HG03442 (cell line): Measurements from ENCODE around the gene GAGE12J.
"Not testable (repeated sequence)": the region's sequence is repeated elsewhere in the genome, so short reads cannot be mapped to it uniquely, and the experiment has no call there.

Experiments
- ATAC-seq: cut with Tn5 transposase; IDR thresholded peaks from one replicate; pipeline ENCODE4 v1.9.1; 2021; ENCODE audit warnings: mild to moderate bottlenecking, moderate library complexity; ENCODE audit not compliant: unreplicated experiment

The GAGE12J gene

GRCh38 chrX:49321737-49322136 lies at the start of gene GAGE12J:
Gene GAGE12J (plus strand): TSS chrX:49322037. CDS start chrX:49323194, 1,157 bp downstream.
- not testable (repeated sequence) for ATAC-seq

- no peak for ATAC-seq
Measured at GRCh38 chrX:49272421-49272820, 49.4 kb upstream of the GAGE12J start.

- ATAC-seq, result no peak
Measured at GRCh38 chrX:49273181-49273727, 48.6 kb upstream of the GAGE12J start.

GRCh38 chrX:49276207-49276606 lies 45.6 kb upstream of the GAGE12J start:
- ATAC-seq, result no peak

- no peak for ATAC-seq
Measured at GRCh38 chrX:49276671-49277534, 44.9 kb upstream of the GAGE12J start.

GRCh38 chrX:49277535-49277830 lies 44.4 kb upstream of the GAGE12J start:
- ATAC-seq, result no peak

- ATAC-seq, result no peak
Measured at GRCh38 chrX:49278081-49278480, 43.8 kb upstream of the GAGE12J start.

GRCh38 chrX:49282647-49283011 lies 39.2 kb upstream of the GAGE12J start:
- no peak for ATAC-seq

- no peak for ATAC-seq
Measured at GRCh38 chrX:49284212-49284611, 37.6 kb upstream of the GAGE12J start.

- ATAC-seq, result no peak
Measured at GRCh38 chrX:49286136-49286535, 35.7 kb upstream of the GAGE12J start.

GRCh38 chrX:49286581-49286980 lies 35.3 kb upstream of the GAGE12J start:
- ATAC-seq, result no peak

GRCh38 chrX:49287665-49288064 lies 34.2 kb upstream of the GAGE12J start:
- no peak for ATAC-seq

- ATAC-seq, result no peak
Measured at GRCh38 chrX:49290215-49290614, 31.6 kb upstream of the GAGE12J start.

- ATAC-seq, result no peak
Measured at GRCh38 chrX:49291615-49292337, 30.1 kb upstream of the GAGE12J start.

GRCh38 chrX:49292400-49293362 lies 29.2 kb upstream of the GAGE12J start:
- ATAC-seq, result no peak

- ATAC-seq, result not testable (repeated sequence)
Measured at GRCh38 chrX:49299293-49299692, 22.5 kb upstream of the GAGE12J start.

- no peak for ATAC-seq
Measured at GRCh38 chrX:49300703-49301102, 21.1 kb upstream of the GAGE12J start.

GRCh38 chrX:49303346-49303745 lies 18.5 kb upstream of the GAGE12J start, which contains the start of gene GAGE10:
Gene GAGE10 (plus strand): TSS chrX:49303646. CDS start chrX:49304860, 1,214 bp downstream.
- no peak for ATAC-seq

- ATAC-seq, result not testable (repeated sequence)
Measured at GRCh38 chrX:49307775-49308174, 14.1 kb upstream of the GAGE12J start.

- no peak for ATAC-seq
Measured at GRCh38 chrX:49308604-49309269, 13.1 kb upstream of the GAGE12J start.
